ENCODE measurements around the gene EXOSC7.
A peak's percentile ranks its signal among the peaks of the same experiment; 100 is the strongest.
"Not testable (repeated sequence)": the region's sequence is repeated elsewhere in the genome, so short reads cannot be mapped to it uniquely, and the experiment has no call there.

Gene EXOSC7

GRCh38 chr3:44961888-44962287, 14.2 kb upstream of the EXOSC7 start:
- FAIRE-seq, result no peak
- no peak for DNase-seq (ENCODE audit: insufficient read length, low spot score)

DNA sequence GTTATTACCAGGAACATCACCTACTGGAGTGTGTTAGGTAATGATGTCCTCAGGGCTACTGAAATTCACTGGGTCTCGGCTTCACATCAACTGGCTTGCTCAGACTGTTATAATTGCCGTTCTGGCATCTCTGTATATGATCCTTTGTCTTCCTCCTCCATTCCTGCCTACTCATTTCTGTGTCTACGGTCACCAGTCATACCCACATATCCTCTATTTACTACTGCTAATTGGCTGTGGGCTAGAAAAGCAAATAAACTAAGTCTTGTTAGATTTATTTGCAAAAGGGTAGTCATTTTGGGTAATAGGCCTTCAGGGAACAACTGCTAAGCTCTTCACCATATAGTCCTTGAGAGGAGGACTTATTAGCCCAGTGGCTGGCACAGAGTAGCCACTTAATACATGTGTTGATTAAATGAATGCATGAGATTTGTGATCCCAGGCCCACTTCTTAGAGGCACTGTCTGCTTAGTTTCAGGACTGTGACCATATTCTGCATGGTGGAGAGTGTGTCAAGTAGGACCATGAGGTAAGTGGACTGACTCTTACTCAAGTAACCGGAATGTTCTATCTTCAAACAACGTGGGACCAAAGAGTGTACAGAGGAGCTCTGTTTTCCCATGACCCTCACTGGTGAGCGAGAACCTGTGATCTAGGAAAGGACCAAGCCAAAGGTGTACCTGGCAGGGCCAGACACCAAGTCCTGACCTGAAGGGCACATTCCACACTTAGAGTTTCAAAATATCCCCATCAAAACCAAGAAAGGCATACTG, 13.2 kb upstream of the EXOSC7 start:
- FAIRE-seq, result no peak
- DNase-seq (ENCODE audit: insufficient read length, low spot score), result no peak

DNA sequence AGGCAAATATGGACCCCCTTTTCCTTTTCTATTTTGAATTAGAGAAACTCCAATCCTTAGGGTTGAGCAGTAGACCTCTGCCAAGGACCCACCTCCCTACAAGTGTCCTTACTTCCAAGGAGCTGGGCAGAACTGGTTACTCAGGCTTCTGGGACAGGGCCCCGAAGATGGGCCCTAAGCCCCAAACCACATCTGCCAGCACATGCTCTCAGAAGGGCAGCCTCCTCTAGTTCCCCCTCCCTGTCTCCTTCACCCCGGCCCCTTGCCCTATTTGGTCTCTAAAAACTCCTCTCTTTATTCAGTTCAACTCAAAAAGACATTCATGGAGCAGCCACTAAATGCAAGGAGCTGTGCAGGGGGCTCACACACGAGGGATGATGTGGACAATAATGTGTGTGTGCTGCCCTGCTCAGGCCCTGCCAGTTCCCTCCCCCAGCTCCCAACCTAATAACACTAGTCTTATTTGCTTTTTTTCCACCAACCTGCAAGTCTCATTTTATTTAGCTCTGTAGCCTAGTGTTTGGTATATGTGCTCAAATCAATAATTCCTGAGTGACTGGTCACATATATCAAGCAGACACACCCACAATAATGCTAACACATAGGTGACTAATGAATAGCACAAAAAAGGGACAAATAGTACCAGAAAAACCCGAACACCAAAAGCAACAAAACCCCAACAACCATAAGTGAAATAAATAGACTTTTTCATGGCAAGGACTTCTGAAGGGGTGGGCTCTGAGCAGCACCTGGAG, 12.3 kb upstream of the EXOSC7 start:
- no peak for FAIRE-seq

DNA sequence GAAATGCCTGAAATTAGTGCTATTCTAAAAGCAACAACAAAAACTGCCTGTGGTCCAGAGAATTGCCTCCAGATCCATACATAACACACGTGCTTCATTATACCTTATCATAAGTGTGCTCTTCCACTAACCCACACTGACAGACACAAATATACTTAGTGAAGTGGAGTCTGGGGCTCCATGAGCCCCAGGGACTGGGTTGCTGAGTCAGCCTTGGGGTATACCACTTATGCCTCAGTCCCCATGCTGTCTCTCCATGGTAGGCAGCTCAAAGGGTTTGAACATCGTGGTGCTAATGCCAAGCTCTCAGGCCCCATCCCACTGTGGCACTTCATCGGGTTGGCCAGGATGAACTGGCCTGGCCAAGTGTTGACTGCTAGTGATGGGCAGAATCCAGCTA, 10.9 kb upstream of the EXOSC7 start:
- FAIRE-seq (no peak), DNase-seq (ENCODE audit: insufficient read length, low spot score) (no peak)

More for the DNA sequence above, 12.3 kb upstream of the EXOSC7 start:
- DNase-seq (ENCODE audit: insufficient read length, low spot score), result no peak

- peak; percentile 80 for FAIRE-seq
- no peak for DNase-seq (ENCODE audit: insufficient read length, low spot score)
Measured at GRCh38 chr3:44966795-44967278, 9.2 kb upstream of the EXOSC7 start.

DNA sequence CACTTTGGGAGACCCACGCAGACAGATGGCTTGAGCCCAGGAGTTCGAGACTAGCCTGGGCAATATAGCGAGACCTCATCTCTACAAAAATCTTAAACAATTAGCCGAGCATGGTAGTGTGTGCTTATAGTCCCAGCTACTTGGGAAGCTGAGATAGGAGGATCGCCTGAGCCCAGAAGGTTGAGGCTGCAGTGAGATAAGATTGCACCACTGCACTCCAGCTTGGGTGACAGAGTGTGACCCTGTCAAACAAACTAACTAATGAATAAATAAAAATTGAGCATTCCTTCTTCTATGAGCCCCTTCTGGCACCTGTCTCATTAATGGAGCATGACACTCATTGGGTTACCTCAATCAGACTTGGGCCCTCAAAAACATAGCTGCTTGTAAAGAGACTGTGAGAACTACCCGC, 7.6 kb upstream of the EXOSC7 start:
- DNase-seq (ENCODE audit: insufficient read length, low spot score), result no peak

GRCh38 chr3:44969154-44969827, 6.8 kb upstream of the EXOSC7 start:
- DNase-seq (ENCODE audit: insufficient read length, low spot score) (no peak), FAIRE-seq (no peak)

More for the DNA sequence above, 7.6 kb upstream of the EXOSC7 start:
- no peak for FAIRE-seq

DNA sequence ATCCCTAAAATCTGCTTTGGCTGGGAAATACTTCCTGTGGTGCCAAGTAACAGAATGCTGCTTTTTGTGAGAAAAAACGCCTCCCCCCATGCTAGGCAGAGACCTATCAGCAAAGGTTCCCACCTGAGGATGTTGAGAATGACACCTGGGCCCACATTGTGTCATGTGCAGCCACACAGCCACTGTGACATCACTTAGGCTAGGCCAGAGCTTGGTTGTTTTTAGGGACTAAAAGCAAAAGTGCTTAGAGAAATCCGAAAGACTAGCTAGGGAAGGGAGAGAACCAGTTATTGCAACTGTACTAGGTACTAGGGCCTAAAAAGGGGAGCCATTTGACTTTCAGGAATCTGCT, 6.2 kb upstream of the EXOSC7 start:
- FAIRE-seq, result no peak
- no peak for DNase-seq (ENCODE audit: insufficient read length, low spot score)

DNA sequence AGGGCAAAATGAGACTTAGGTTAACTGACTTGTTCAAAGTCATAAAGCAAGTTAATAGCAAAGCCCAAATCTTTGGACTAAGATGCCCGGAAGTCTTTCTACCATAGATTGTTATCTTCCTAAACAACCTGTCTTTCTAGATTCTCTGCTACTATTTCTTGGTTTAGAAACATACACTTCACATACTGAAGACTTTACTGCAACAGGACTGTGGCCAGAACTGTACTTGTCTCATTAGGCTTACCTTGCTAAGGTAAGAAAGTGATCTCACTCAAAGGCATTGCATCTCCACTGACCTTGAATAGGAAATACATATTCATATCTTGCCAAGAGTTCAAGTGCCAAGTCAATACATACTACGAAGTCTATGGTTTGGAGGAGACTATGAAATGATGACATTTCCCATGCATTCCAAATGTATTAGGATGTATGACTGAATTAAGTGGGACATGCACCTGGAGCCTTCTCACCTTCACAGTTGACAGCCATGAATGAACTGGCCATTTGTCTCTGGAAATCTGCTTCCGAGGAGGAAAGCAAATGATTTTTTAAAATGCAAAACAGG, 5.0 kb upstream of the EXOSC7 start:
- DNase-seq (ENCODE audit: insufficient read length, low spot score), result no peak
- peak; percentile 23 for FAIRE-seq

DNA sequence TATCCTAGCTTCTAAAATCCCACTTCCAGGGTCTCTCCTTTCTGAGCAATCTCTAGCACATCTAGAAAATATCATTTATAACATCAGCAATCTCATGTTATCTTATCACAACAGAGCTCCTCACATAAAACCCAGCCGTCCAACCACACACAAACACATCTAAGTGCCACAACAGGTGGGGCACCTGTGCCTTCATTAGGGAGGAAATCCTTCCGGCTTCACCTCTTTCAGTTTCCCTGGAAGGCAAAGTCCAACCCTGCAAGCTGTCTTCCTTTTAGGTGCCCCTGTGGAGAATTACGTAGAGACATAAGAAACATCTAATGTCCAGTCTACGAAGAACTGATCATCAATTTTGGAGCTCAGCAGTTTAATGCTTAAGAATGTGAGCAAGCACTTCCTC, 1.6 kb upstream of the EXOSC7 start:
- no peak for FAIRE-seq

GRCh38 chr3:44981220-44981619, 5.2 kb downstream of the EXOSC7 start:
- DNase-seq (ENCODE audit: insufficient read length, low spot score) (no peak), FAIRE-seq (no peak)

More for the DNA sequence above, 1.6 kb upstream of the EXOSC7 start:
- DNase-seq (ENCODE audit: insufficient read length, low spot score), result no peak

GRCh38 chr3:44981751-44982150, 5.7 kb downstream of the EXOSC7 start:
- DNase-seq (ENCODE audit: insufficient read length, low spot score), result no peak
- FAIRE-seq, result no peak

- FAIRE-seq (no peak), DNase-seq (ENCODE audit: insufficient read length, low spot score) (no peak)
Measured at GRCh38 chr3:44982817-44983216, 6.8 kb downstream of the EXOSC7 start.

GRCh38 chr3:44983484-44983941, 7.5 kb downstream of the EXOSC7 start:
- DNase-seq (ENCODE audit: insufficient read length, low spot score) (no peak), FAIRE-seq (no peak)

DNA sequence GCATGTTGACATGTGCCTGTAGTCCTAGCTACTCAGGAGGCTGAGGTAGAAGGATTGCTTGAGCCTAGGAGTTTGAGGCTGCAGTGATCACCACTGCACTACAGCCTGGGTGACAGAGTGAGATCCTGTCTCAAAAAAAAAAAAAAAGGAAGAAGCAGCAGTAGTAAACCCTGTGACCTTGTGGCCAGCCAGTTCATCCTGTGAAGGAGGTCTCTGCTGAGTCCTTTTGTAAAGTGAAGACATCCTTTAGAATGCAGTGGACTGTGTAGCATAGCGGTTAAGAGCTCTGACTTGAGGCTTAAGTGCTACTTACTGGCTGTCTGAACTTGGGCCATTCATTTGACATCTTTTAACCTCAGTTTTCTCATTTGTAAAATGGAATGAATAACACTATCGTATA, 8.3 kb downstream of the EXOSC7 start:
- FAIRE-seq (no peak), DNase-seq (ENCODE audit: insufficient read length, low spot score) (no peak)

DNA sequence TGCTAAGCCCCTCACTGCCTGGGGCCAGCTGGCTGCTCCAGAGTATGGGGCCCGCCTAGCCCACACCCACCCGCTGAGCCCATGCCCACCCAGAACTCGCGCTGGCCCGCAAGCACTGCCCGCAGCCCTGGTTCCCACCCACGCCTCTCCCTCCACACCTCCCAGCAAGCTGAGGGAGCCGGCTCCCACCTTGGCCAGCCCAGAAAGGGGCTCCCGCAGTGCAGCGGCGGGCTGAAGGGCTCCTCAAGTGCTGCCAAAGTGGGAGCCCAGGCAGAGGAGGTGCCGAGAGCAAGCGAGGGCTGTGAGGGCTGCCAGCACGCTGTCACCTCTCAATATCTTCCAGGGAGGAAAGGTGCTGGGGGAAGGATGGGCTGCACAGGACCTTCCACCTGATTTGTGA, 10.3 kb downstream of the EXOSC7 start:
- DNase-seq (ENCODE audit: insufficient read length, low spot score); FAIRE-seq: not testable (repeated sequence)

DNA sequence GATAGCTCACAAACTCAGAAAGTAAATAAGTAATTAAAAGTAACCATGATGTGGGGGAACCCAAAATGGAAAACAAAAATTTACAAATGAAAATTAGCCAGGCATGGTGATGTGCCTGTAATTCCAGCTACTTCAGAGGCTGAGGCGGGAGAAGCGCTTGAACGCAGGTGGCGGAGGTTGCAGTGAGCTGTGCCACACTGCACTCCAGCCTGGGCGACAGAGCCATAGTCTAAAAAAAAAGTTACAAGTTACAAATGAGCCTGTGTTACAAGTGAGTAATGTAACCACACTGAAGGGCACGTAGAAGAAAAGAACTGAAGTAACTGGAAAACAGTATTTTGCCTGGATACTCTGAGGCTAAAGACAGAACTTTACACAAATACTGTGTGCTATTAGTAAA, 11.3 kb downstream of the EXOSC7 start:
- FAIRE-seq (no peak), DNase-seq (ENCODE audit: insufficient read length, low spot score) (no peak)

DNA sequence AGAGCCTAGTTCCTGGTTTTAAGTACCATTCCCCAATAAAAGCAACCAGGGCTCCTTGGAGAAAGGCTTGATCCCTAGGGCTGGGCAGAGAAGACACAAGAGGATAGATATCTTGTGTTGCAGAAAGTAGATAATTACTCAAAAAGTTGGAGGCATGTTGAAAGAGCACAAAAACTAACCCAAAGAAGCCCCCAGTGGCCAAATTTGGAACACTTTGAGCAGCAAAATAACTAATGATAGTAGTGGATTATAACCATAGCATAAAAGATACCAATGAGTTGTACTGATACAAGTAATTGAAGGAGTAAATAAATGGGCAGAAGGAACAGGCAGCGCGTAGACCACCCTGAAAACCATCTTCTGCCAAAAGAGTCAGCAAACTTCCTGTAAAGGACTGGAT, 12.0 kb downstream of the EXOSC7 start:
- DNase-seq (ENCODE audit: insufficient read length, low spot score), result no peak
- no peak for FAIRE-seq

GRCh38 chr3:44989141-44989540, 13.1 kb downstream of the EXOSC7 start:
- FAIRE-seq, result no peak
- DNase-seq (ENCODE audit: insufficient read length, low spot score), result no peak

- no peak for DNase-seq (ENCODE audit: insufficient read length, low spot score)
Measured at GRCh38 chr3:44989636-44990373, 13.8 kb downstream of the EXOSC7 start.

More at GRCh38 chr3:44989636-44990373, 13.8 kb downstream of the EXOSC7 start:
- FAIRE-seq, result no peak
